ENCODE data around the gene IL18BP. TPM values are rescaled to one million over a fixed set of nuclear protein-coding genes. Genes with fewer than 3 reads are reported as not detected.

The IL18BP gene
- total and polyA plus RNA-seq, 2 donors (not counting 3 experiments of a cell fraction or from before 2014, with no cell fraction given), result 12.9 to 20.1 TPM

DNA sequence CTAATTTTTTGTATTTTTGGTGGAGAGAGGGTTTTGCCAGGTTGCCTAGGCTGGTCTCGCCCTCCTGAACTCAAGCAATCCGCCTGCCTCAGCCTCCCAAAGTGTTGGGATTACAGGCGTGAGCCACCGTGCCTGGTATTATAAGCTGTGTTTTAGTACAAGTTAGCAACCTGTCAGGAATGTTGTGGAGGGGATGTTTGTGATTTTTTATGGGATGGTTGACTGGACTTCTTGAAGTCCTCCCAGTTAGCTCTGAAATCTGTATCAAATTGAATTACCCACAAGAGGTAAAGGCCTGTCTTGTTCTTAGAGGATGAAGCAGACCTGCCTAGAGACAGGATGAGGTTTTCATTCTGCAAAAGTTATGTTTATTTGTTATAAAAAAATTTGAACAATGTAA is 34.1 kb upstream of the IL18BP start:
- peaks cover 10 to 13% of the 10 kb centered on the region in 2 experiments for H3K36me3 ChIP-seq (ENCODE audit: control insufficient read depth in 2 of 2, extremely low read depth in 1 of 2, insufficient read depth in 2 of 2, low read length in 2 of 2)
- TF ChIP-seq FOS (IDR thresholded peaks at IDR 0.05; ENCODE audit: borderline replicate concordance, insufficient read depth, low read length) (no peak), MYC (IDR thresholded peaks at IDR 0.05; ENCODE audit: low read depth, low read length) (no peak), JUN (IDR thresholded peaks at IDR 0.05; ENCODE audit: borderline replicate concordance, insufficient read depth, insufficient read length, low read depth) (no peak), POLR2AphosphoS5 (IDR thresholded peaks at IDR 0.05; ENCODE audit: insufficient read depth, low read depth, low read length) (no peak), GATA2 (IDR thresholded peaks at IDR 0.05; ENCODE audit: insufficient read depth, insufficient read length, low read depth, low read length) (no peak), EZH2 (IDR thresholded peaks at IDR 0.05; ENCODE audit: borderline replicate concordance, low read depth, low read length, severe bottlenecking) (no peak), POLR2A (IDR thresholded peaks at IDR 0.05; ENCODE audit: low read depth, low read length) (no peak)
- TF ChIP-seq, protein P1, sequence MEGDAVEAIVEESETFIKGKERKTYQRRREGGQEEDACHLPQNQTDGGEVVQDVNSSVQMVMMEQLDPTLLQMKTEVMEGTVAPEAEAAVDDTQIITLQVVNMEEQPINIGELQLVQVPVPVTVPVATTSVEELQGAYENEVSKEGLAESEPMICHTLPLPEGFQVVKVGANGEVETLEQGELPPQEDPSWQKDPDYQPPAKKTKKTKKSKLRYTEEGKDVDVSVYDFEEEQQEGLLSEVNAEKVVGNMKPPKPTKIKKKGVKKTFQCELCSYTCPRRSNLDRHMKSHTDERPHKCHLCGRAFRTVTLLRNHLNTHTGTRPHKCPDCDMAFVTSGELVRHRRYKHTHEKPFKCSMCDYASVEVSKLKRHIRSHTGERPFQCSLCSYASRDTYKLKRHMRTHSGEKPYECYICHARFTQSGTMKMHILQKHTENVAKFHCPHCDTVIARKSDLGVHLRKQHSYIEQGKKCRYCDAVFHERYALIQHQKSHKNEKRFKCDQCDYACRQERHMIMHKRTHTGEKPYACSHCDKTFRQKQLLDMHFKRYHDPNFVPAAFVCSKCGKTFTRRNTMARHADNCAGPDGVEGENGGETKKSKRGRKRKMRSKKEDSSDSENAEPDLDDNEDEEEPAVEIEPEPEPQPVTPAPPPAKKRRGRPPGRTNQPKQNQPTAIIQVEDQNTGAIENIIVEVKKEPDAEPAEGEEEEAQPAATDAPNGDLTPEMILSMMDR (IDR thresholded peaks at IDR 0.05; ENCODE audit: extremely low read depth in 1 of 2, insufficient read depth in 1 of 2, low read depth in 1 of 2, low read length in 2 of 2), result no peak
- TF ChIP-seq, protein P2, sequence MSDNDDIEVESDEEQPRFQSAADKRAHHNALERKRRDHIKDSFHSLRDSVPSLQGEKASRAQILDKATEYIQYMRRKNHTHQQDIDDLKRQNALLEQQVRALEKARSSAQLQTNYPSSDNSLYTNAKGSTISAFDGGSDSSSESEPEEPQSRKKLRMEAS (IDR thresholded peaks at IDR 0.05; ENCODE audit: insufficient read depth, insufficient read length), result no peak
- H3K4me1 ChIP-seq (ENCODE audit: control insufficient read depth, extremely low read depth, insufficient read depth, low read length), result peaks cover 20% of the 10 kb centered on the region
- dilution Hi-C loops (cut with MboI; ENCODE audit: extremely low pct_ligation_motif_present, low sequenced_read_pairs), result no loop called here
- no peak overlapping the region for H3K27ac ChIP-seq (ENCODE audit: insufficient read depth, low read depth, low read length)
- peaks cover 55% of the 10 kb centered on the region for H3K79me2 ChIP-seq (ENCODE audit: control insufficient read depth, insufficient read depth, low read length)
- no peaks in the 10 kb centered on the region for H3K9me3 ChIP-seq (replicated peaks; ENCODE audit: control insufficient read depth, insufficient read depth, low read length)
- no peaks in the 10 kb centered on the region for H4K20me1 ChIP-seq (replicated peaks; ENCODE audit: control insufficient read depth, extremely low read depth, insufficient read depth, low read length)
- no peak for FAIRE-seq
- intact Hi-C loops (cut with micrococcal nuclease), result no loop called here
- DNase-seq (ENCODE audit: low read depth, low spot score), result no peak
- BruUV-seq (replicated peaks), result no TSS peak
- H3K9me1 ChIP-seq (replicated peaks; ENCODE audit: control insufficient read depth, extremely low read depth, insufficient read depth, low read length), result no peaks in the 10 kb centered on the region
- H3K9ac ChIP-seq (replicated peaks; ENCODE audit: extremely low read depth, insufficient read depth, low read length), result no peak overlapping the region
- ChIA-PET CTCF (no interaction called here), POLR2A (no interaction called here)
- no peak overlapping the region for H3K4me3 ChIP-seq (replicated peaks in 1 of 3; ENCODE audit: insufficient read depth in 1 of 3, low read depth in 1 of 3, low read length in 3 of 3)
- H3K27me3 ChIP-seq (ENCODE audit: control insufficient read depth in 2 of 2, insufficient read depth in 2 of 2, low read length in 2 of 2), result no peaks in the 10 kb centered on the region
- H2AFZ ChIP-seq (ENCODE audit: low read depth, low read length), result no peak overlapping the region
- no peak overlapping the region for H3K4me2 ChIP-seq (ENCODE audit: insufficient read depth, low read length)
